WI38 (cell line): ENCODE results near the gene SPNS3.

Experiments
- H3K4me3 ChIP-seq: 2 replicates; pipeline ENCODE4 v1.5.1; 2011; ENCODE audit warnings: low read depth, mild to moderate bottlenecking, control low read depth, low read length
- CTCF ChIP-seq: IDR thresholded peaks from 2 replicates; pipeline ENCODE4 v1.5.1; 2012; ENCODE audit warnings: low read depth, mild to moderate bottlenecking, control low read depth, low read length

Gene SPNS3

GRCh38 chr17:4480929-4481898 lies 47.5 kb downstream of the SPNS3 start:
- H3K4me3 ChIP-seq, result no peak overlapping the region
- no peak for TF ChIP-seq CTCF

- no peak overlapping the region for H3K4me3 ChIP-seq
Observed at GRCh38 chr17:4482338-4483011, 48.7 kb downstream of the SPNS3 start.

GRCh38 chr17:4483012-4483840 lies 49.5 kb downstream of the SPNS3 start:
- no peak for TF ChIP-seq CTCF
- no peak overlapping the region for H3K4me3 ChIP-seq

More at GRCh38 chr17:4482338-4483011, 48.7 kb downstream of the SPNS3 start:
- no peak for TF ChIP-seq CTCF

GRCh38 chr17:4485676-4486646 lies 52.2 kb downstream of the SPNS3 start:
- H3K4me3 ChIP-seq, result no peak overlapping the region
- no peak for TF ChIP-seq CTCF

GRCh38 chr17:4487296-4487695 lies 53.6 kb downstream of the SPNS3 start:
- no peak for TF ChIP-seq CTCF
- H3K4me3 ChIP-seq, result no peak overlapping the region
